Liver (tissue), 9 donors: ENCODE measurements around the gene SP100. TPM values are rescaled to one million over a fixed set of nuclear protein-coding genes. Genes with fewer than 3 reads are reported as not detected.

Experiments used
- DNase-seq: peaks from one replicate; pipeline ENCODE4 v3.0.0-alpha.2; 2017; ENCODE audit warnings: low spot score
- H3K27ac ChIP-seq, 2 donors: one replicate each; pipeline ENCODE4 v1.7.0; 2013; ENCODE audit warnings: inconsistent platforms in 2 of 2, low read length in 2 of 2, control low read depth in 1 of 2, low read depth in 1 of 2, mild to moderate bottlenecking in 1 of 2
- H3K27me3 ChIP-seq, 4 donors: one replicate each; pipeline versions ENCODE4 v1.6.1 to v1.7.0; 2013; ENCODE audit warnings: low read length in 3 of 4, inconsistent platforms in 1 of 4, mild to moderate bottlenecking in 1 of 4, moderate library complexity in 1 of 4; ENCODE audit not compliant: control insufficient read depth in 4 of 4, insufficient read depth in 4 of 4
- H3K36me3 ChIP-seq, 4 donors: one replicate each; pipeline versions ENCODE4 v1.6.1 to v1.7.0; 2013; ENCODE audit warnings: low read length in 3 of 4, mild to moderate bottlenecking in 3 of 4, low read depth in 1 of 4, moderate library complexity in 1 of 4; ENCODE audit not compliant: control insufficient read depth in 4 of 4, insufficient read depth in 3 of 4
- H3K4me1 ChIP-seq, 4 donors: one replicate each; pipeline versions ENCODE4 v1.6.1 to v1.7.0; 2013; ENCODE audit warnings: low read length in 3 of 4, mild to moderate bottlenecking in 3 of 4, moderate library complexity in 1 of 4; ENCODE audit not compliant: control insufficient read depth in 4 of 4, insufficient read depth in 4 of 4
- H3K4me3 ChIP-seq, 3 donors: one replicate each; pipeline versions ENCODE4 v1.6.1 to v1.7.0; 2013; ENCODE audit warnings: low read length in 3 of 3, control low read depth in 1 of 3, low read depth in 1 of 3, mild to moderate bottlenecking in 1 of 3
- H3K9ac ChIP-seq, 2 donors: one replicate each; pipeline ENCODE4 v1.7.0; 2013; ENCODE audit warnings: low read length in 2 of 2, mild to moderate bottlenecking in 2 of 2, moderate library complexity in 2 of 2, control low read depth in 1 of 2, low read depth in 1 of 2
- H3K9me3 ChIP-seq, 4 donors: one replicate each; pipeline versions ENCODE4 v1.6.1 to v1.7.0; 2013; ENCODE audit warnings: low read length in 3 of 4; ENCODE audit not compliant: control insufficient read depth in 4 of 4
- ATF3 ChIP-seq: IDR thresholded peaks from 2 replicates; pipeline ENCODE4 v1.6.1; 2016; ENCODE audit warnings: antibody characterized with exemption
- CTCF ChIP-seq: fragments of 150-350 bp; IDR thresholded peaks from 2 replicates; pipeline ENCODE4 v1.5.1; 2017; ENCODE audit warnings: improper control_type of control experiment, low read depth, low read length; ENCODE audit not compliant: missing input control
- EGR1 ChIP-seq, 2 donors: IDR thresholded peaks; 2 replicates each; pipeline ENCODE4 v1.6.1; 2016 to 2018; ENCODE audit warnings: antibody characterized with exemption in 2 of 2, low read depth in 2 of 2
- FOXA1 ChIP-seq: IDR thresholded peaks from 2 replicates; pipeline ENCODE4 v1.6.1; 2016; ENCODE audit warnings: antibody characterized with exemption
- FOXA2 ChIP-seq: IDR thresholded peaks from 2 replicates; pipeline ENCODE4 v1.6.1; 2016; ENCODE audit warnings: antibody characterized with exemption
- GABPA ChIP-seq, 2 donors: IDR thresholded peaks in 1 of 2; conservative IDR thresholded peaks in 1 of 2; 2 replicates each; pipeline ENCODE4 v1.6.1; 2016; ENCODE audit warnings: antibody characterized with exemption in 2 of 2, mild to moderate bottlenecking in 1 of 2, moderate library complexity in 1 of 2
- HNF4A ChIP-seq, 2 donors: conservative IDR thresholded peaks; 2 replicates each; pipeline ENCODE4 v1.6.1; 2016; ENCODE audit warnings: antibody characterized with exemption in 2 of 2, mild to moderate bottlenecking in 2 of 2
- HNF4G ChIP-seq: IDR thresholded peaks from 2 replicates; pipeline ENCODE4 v1.6.1; 2016; ENCODE audit warnings: antibody characterized with exemption
- JUND ChIP-seq, 2 donors: IDR thresholded peaks; 2 replicates each; pipeline ENCODE4 v1.6.1; 2016; ENCODE audit warnings: antibody characterized with exemption in 2 of 2
- MAX ChIP-seq: IDR thresholded peaks from 2 replicates; pipeline ENCODE4 v1.6.1; 2016; ENCODE audit warnings: antibody characterized with exemption
- NR2F2 ChIP-seq: IDR thresholded peaks from 2 replicates; pipeline ENCODE4 v1.6.1; 2016; ENCODE audit warnings: antibody characterized with exemption
- RAD21 ChIP-seq, 2 donors: IDR thresholded peaks; 2 replicates each; pipeline ENCODE4 v1.6.1; 2016; ENCODE audit warnings: antibody characterized with exemption in 2 of 2, mild to moderate bottlenecking in 2 of 2
- REST ChIP-seq: IDR thresholded peaks from 2 replicates; pipeline ENCODE4 v1.6.1; 2016; ENCODE audit warnings: antibody characterized with exemption, mild to moderate bottlenecking
- RXRA ChIP-seq, 2 donors: IDR thresholded peaks; 2 replicates each; pipeline ENCODE4 v1.6.1; 2017 to 2018; ENCODE audit warnings: antibody characterized with exemption in 2 of 2, mild to moderate bottlenecking in 1 of 2
- SP1 ChIP-seq: IDR thresholded peaks from 2 replicates; pipeline ENCODE4 v1.6.1; 2018; ENCODE audit warnings: antibody characterized with exemption, mild to moderate bottlenecking
- TAF1 ChIP-seq: conservative IDR thresholded peaks from 2 replicates; pipeline ENCODE4 v1.6.1; 2016; ENCODE audit warnings: antibody characterized with exemption, mild to moderate bottlenecking
- YY1 ChIP-seq: IDR thresholded peaks from 2 replicates; pipeline ENCODE4 v1.6.1; 2016; ENCODE audit warnings: antibody characterized with exemption, mild to moderate bottlenecking
- ZBTB33 ChIP-seq: IDR thresholded peaks from 2 replicates; pipeline ENCODE4 v1.6.1; 2016; ENCODE audit warnings: antibody characterized with exemption
- WGBS: extraction: QIAGEN DNeasy Blood & Tissue Kit; methylation state at CpG from one replicate; pipeline ENCODE4 v1.1.7; 2013; 5-methylcytosine and 5-hydroxymethylcytosine counted together
- polyA plus RNA-seq, 2 donors: library from polyadenylated mRNA; stranded (reverse) in 1 of 2; unstranded in 1 of 2; fragments of 200-250 nt in 1 of 2; fragments of >200 nt in 1 of 2; fragmentation: Nextera tagmentation in 1 of 2; extraction: Ambion mirVana in 1 of 2; gene quantifications; one replicate each; pipeline versions ENCODE4 v1.2.1 to v1.2.3, GENCODE V29; 2013 to 2015
- total RNA-seq, 2 donors: library from RNA; depleted of rRNA; stranded (reverse); fragments of >200 nt; gene quantifications; one replicate each; pipeline ENCODE4 v1.2.3, GENCODE V29; 2014
- donor health status: healthy.
- donor health status: healthy.
- donor health status: healthy.
- donor health status: healthy.
- donor health status: healthy.

The SP100 gene
- total RNA-seq (10 to 100 TPM; 29.0 to 37.1 TPM), polyA plus RNA-seq (10 to 100 TPM; 21.9 to 45.5 TPM)

- under 1% methylated on average over 12 of the region's 12 CpGs for WGBS
- peak within 1 kb of the TSS; percentile 95 to 97 for H3K27ac ChIP-seq
- H3K4me3 ChIP-seq = peak within 1 kb of the TSS; percentile 74 to 89 (median 88)
- H3K9me3 ChIP-seq = no peaks in the 10 kb centered on the region
- no peaks in the 10 kb centered on the region for H3K36me3 ChIP-seq
- H3K4me1 ChIP-seq = peaks cover 4 to 36% (median 27%) of the 10 kb centered on the region in 4 donors
- H3K27me3 ChIP-seq = no peaks in the 10 kb centered on the region
- DNase-seq = peak; percentile 76
- TF ChIP-seq FOXA2 (no peak), NR2F2 (peak; percentile 34), RAD21 (IDR thresholded peaks at IDR 0.05) (peak in 1 of 2 donors; percentile 18), TAF1 (peak; percentile 56), ATF3 (no peak), ZBTB33 (peak; percentile 21), HNF4G (no peak), GABPA (IDR thresholded peaks at IDR 0.05 in 1 of 2, conservative IDR thresholded peaks at IDR 0.05 in 1 of 2) (peak in 1 of 2 donors; percentile 39), MAX (peak; percentile 26), EGR1 (IDR thresholded peaks at IDR 0.05; ENCODE audit: low read depth in 2 of 2) (no peak), HNF4A (conservative IDR thresholded peaks at IDR 0.05) (peak in 1 of 2 donors; percentile 23), REST (peak; percentile 72), FOXA1 (no peak), SP1 (peak; percentile 31), CTCF (no peak), RXRA (IDR thresholded peaks at IDR 0.05) (peak; percentile 28 to 52), JUND (IDR thresholded peaks at IDR 0.05) (peak in 1 of 2 donors; percentile 23), YY1 (peak; percentile 88)
- peak within 1 kb of the TSS; percentile 82 to 98 for H3K9ac ChIP-seq
These were observed at the start of gene SP100 for GRCh38 chr2:230416061-230416721. SP100 (plus strand) TSS chr2:230416201; CDS start chr2:230416297, 96 bp downstream.
